ENCODE data around the gene PRCC.

Gene PRCC

GRCh38 chr1:156767101-156767878 lies at the start of gene PRCC:
Gene PRCC (plus strand): TSS chr1:156767535. CDS start chr1:156767772, 237 bp downstream.
- peak; percentile 100 for DNase-seq (ENCODE audit: low read depth)

- DNase-seq (ENCODE audit: low read depth): no peak
Measured at GRCh38 chr1:156721131-156721530, 46.2 kb upstream of the PRCC start.

GRCh38 chr1:156721535-156721934 lies 45.8 kb upstream of the PRCC start:
- no peak for DNase-seq (ENCODE audit: low read depth)

GRCh38 chr1:156725683-156726280 lies 41.6 kb upstream of the PRCC start:
- peak; percentile 83 for DNase-seq (ENCODE audit: low read depth)

- DNase-seq (ENCODE audit: low read depth): peak; percentile 56
Measured at GRCh38 chr1:156726549-156727226, 40.6 kb upstream of the PRCC start.

- no peak for DNase-seq (ENCODE audit: low read depth)
Measured at GRCh38 chr1:156727492-156727891, 39.8 kb upstream of the PRCC start.

GRCh38 chr1:156727926-156728598 lies 39.3 kb upstream of the PRCC start, which contains the start of gene METTL25B:
Gene METTL25B (plus strand): TSS chr1:156728469. CDS start chr1:156729105, 636 bp downstream.
- DNase-seq (ENCODE audit: low read depth): peak; percentile 67

- DNase-seq (ENCODE audit: low read depth): peak; percentile 98
Measured at GRCh38 chr1:156728599-156729462, 38.5 kb upstream of the PRCC start, which contains the start of gene ISG20L2. Gene ISG20L2 (minus strand): TSS chr1:156728766. CDS start chr1:156727652, 1,114 bp downstream.

- DNase-seq (ENCODE audit: low read depth): no peak
Measured at GRCh38 chr1:156733989-156734584, 33.2 kb upstream of the PRCC start.

GRCh38 chr1:156738407-156738806 lies 28.9 kb upstream of the PRCC start:
- no peak for DNase-seq (ENCODE audit: low read depth)

GRCh38 chr1:156738916-156739315 lies 28.4 kb upstream of the PRCC start:
- no peak for DNase-seq (ENCODE audit: low read depth)

- DNase-seq (ENCODE audit: low read depth): no peak
Measured at GRCh38 chr1:156740237-156740740, 27.0 kb upstream of the PRCC start.

GRCh38 chr1:156740741-156741480 lies 26.4 kb upstream of the PRCC start, which contains the start of gene MRPL24:
Gene MRPL24 (minus strand): TSS chr1:156741088. CDS start chr1:156738704, 2,384 bp downstream.
- DNase-seq (ENCODE audit: low read depth): peak; percentile 100

- DNase-seq (ENCODE audit: low read depth): no peak
Measured at GRCh38 chr1:156741481-156741983, 25.8 kb upstream of the PRCC start.

GRCh38 chr1:156742017-156742416 lies 25.3 kb upstream of the PRCC start:
- DNase-seq (ENCODE audit: low read depth): no peak

GRCh38 chr1:156742801-156743200 lies 24.5 kb upstream of the PRCC start:
- no peak for DNase-seq (ENCODE audit: low read depth)

GRCh38 chr1:156743367-156744302 lies 23.7 kb upstream of the PRCC start:
- DNase-seq (ENCODE audit: low read depth): no peak

GRCh38 chr1:156744344-156744743 lies 23.0 kb upstream of the PRCC start:
- no peak for DNase-seq (ENCODE audit: low read depth)

Measured in amniotic epithelial cell (primary cell).